ENCODE measurements around the gene SLAMF1. TPM values are rescaled to one million over a fixed set of nuclear protein-coding genes. Genes with fewer than 3 reads are reported as not detected.

Gene SLAMF1
- total and polyA plus RNA-seq, 2 of the 13 experiments (the other 11 are each of a cell fraction or from before 2014, with no cell fraction given) = not detected

DNA sequence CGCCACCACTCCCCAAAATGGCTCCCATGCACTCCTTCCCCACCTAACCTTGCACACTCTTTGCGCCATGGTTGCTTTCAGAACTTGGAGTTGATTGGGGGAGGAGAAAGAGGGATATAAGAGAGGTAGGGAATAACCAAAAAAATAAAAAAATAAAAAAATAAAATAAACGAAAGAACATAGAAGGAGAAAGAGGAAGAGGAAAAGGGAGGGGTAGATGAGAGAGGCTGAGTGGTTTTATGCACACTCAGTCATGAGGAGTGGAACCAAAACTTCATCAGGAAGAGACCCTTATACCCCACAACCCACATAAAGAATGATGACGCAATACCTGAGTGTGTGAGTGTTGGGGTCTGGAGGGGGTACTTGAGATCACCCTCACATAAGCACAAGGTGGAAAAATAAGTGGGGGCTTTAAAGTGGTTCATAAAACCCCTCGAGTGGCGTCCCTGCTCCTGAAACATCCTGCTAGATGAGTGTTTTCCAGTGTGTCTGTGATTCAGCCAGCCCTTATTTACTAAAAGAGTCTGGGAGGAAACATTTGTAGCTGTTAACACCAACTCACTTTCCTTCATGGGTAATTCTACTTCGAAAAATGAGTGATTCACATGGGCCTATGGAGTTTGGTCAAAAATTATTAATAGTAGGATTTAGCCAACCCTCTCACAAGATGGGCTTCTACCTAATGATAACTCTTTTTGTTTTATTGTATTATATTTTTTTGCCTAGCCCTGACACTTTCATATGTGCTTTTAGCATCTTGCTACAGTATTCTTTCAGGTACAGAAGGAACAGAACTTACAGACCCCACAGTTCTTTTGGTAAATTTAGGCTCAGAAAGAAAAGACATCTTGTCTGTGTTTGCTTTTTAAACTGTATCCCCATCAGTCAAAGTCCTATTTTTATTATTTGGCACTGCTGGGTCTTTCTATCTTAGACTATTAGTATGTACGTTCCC, 5.2 kb downstream of the SLAMF1 start:
- H3K4me2 ChIP-seq (ENCODE audit: low read depth, low read length) = no peak overlapping the region
- no peak overlapping the region for H3K4me3 ChIP-seq (replicated peaks in 1 of 3; ENCODE audit: insufficient read depth in 1 of 3, low read depth in 2 of 3, low read length in 3 of 3)
- ATAC-seq = no peak
- H3K36me3 ChIP-seq (replicated peaks in 1 of 2; ENCODE audit: control insufficient read depth in 1 of 2, insufficient read depth in 2 of 2, low read length in 2 of 2) = no peaks in the 10 kb centered on the region
- no peak overlapping the region for H2AFZ ChIP-seq (ENCODE audit: low read length)
- POLR2A ChIA-PET = no interaction called here
- H4K20me1 ChIP-seq (ENCODE audit: insufficient read depth, low read length) = no peaks in the 10 kb centered on the region
- CTCF ChIA-PET (ENCODE audit: low intra/inter-chr PET ratio, low total read pairs) = no interaction called here
- H3K79me2 ChIP-seq (ENCODE audit: insufficient read depth, low read length) = no peaks in the 10 kb centered on the region
- WGBS (ENCODE audit: low lambda C conversion rate) = 7% methylated on average over 8 of the region's 8 CpGs
- intact Hi-C loops (cut with micrococcal nuclease; ENCODE audit: unreplicated experiment) (no loop called here), in situ Hi-C loops (cut with HindIII; ENCODE audit: extremely low pct_ligation_motif_present, low pct_unique_long_range_greater_than_20kb) (no loop called here)
- no peak for FAIRE-seq
- peaks cover 0 to 3% of the 10 kb centered on the region in 2 experiments; a peak in 1 of 5 replicates for H3K27me3 ChIP-seq (ENCODE audit: control insufficient read depth in 1 of 2, insufficient read depth in 2 of 2, low read length in 2 of 2)
- DNase-seq (ENCODE audit: low spot score) = no peak
- no peak overlapping the region for H3K9ac ChIP-seq (ENCODE audit: insufficient read depth, low read depth, low read length)
- H3K27ac ChIP-seq (ENCODE audit: extremely low read length, insufficient read depth, low read length) = no peak overlapping the region
- no peaks in the 10 kb centered on the region for H3K9me3 ChIP-seq (ENCODE audit: low read length)
- H3K4me1 ChIP-seq (ENCODE audit: insufficient read depth, low read length) = peaks cover 28% of the 10 kb centered on the region
- TF ChIP-seq, protein P1, sequence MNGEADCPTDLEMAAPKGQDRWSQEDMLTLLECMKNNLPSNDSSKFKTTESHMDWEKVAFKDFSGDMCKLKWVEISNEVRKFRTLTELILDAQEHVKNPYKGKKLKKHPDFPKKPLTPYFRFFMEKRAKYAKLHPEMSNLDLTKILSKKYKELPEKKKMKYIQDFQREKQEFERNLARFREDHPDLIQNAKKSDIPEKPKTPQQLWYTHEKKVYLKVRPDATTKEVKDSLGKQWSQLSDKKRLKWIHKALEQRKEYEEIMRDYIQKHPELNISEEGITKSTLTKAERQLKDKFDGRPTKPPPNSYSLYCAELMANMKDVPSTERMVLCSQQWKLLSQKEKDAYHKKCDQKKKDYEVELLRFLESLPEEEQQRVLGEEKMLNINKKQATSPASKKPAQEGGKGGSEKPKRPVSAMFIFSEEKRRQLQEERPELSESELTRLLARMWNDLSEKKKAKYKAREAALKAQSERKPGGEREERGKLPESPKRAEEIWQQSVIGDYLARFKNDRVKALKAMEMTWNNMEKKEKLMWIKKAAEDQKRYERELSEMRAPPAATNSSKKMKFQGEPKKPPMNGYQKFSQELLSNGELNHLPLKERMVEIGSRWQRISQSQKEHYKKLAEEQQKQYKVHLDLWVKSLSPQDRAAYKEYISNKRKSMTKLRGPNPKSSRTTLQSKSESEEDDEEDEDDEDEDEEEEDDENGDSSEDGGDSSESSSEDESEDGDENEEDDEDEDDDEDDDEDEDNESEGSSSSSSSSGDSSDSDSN (CRISPR knock-in tag; IDR thresholded peaks at IDR 0.05) = no peak
- 0 out of 2 replicates have a peak, but pooled peaks have one; percentile 6 for TF ChIP-seq CEBPG (CRISPR knock-in tag; IDR thresholded peaks at IDR 0.05)
- no peak for TF ChIP-seq GTF3A (CRISPR knock-in tag; conservative IDR thresholded peaks at IDR 0.05)
- TF ChIP-seq ZFY (CRISPR knock-in tag; IDR thresholded peaks at IDR 0.05) = no peak
- TF ChIP-seq CEBPB (IDR thresholded peaks at IDR 0.05; ENCODE audit: borderline replicate concordance, low read depth, low read length) = peak; percentile 80
- TF ChIP-seq ATF7 (IDR thresholded peaks at IDR 0.05) = peak; percentile 88
- TF ChIP-seq ATF7 (CRISPR knock-in tag; IDR thresholded peaks at IDR 0.05) = no peak
- TF ChIP-seq, protein P2, sequence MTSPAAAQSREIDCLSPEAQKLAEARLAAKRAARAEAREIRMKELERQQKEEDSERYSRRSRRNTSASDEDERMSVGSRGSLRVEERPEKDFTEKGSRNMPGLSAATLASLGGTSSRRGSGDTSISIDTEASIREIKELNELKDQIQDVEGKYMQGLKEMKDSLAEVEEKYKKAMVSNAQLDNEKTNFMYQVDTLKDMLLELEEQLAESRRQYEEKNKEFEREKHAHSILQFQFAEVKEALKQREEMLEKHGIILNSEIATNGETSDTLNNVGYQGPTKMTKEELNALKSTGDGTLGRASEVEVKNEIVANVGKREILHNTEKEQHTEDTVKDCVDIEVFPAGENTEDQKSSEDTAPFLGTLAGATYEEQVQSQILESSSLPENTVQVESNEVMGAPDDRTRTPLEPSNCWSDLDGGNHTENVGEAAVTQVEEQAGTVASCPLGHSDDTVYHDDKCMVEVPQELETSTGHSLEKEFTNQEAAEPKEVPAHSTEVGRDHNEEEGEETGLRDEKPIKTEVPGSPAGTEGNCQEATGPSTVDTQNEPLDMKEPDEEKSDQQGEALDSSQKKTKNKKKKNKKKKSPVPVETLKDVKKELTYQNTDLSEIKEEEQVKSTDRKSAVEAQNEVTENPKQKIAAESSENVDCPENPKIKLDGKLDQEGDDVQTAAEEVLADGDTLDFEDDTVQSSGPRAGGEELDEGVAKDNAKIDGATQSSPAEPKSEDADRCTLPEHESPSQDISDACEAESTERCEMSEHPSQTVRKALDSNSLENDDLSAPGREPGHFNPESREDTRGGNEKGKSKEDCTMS (CRISPR knock-in tag; conservative IDR thresholded peaks at IDR 0.05) = no peak
- BruUV-seq (replicated peaks) = no TSS peak
